Activated CD4-positive, alpha-beta T cell treated with anti-CD3 and anti-CD28 coated beads for 36 hours (primary cell): ENCODE data around the gene NAT9. TPM values are rescaled to one million over a fixed set of nuclear protein-coding genes. Genes with fewer than 3 reads are reported as not detected.

Experiments
- ATAC-seq: fragments of 200-7000 bp; cut with Tn5 transposase; one replicate; pipeline ENCODE4 v1.10.0; 2021; ENCODE audit warnings: mild to moderate bottlenecking, moderate library complexity
- CTCF ChIA-PET: fragments of 350-600 bp; sonication (Branson Sonifier 250); formaldehyde crosslinking; loops from one replicate; lab custom pipeline; 2021; ENCODE audit warnings: antibody characterized with exemption; lab: Charles Lee
- POLR2A ChIA-PET: fragments of 350-600 bp; sonication (Branson Sonifier 250); formaldehyde crosslinking; loops from one replicate; lab custom pipeline; 2021; ENCODE audit warnings: antibody characterized with exemption, inconsistent platforms; lab: Charles Lee
- DNase-seq: peaks from one replicate; pipeline ENCODE4 v3.0.0-alpha.2; 2020
- H3K27ac Mint-ChIP-seq: one replicate; pipeline ENCODE4 v1.8.0; 2021; ENCODE audit warnings: mixed read lengths
- H3K27me3 Mint-ChIP-seq: one replicate; pipeline ENCODE4 v1.8.0; 2021; ENCODE audit warnings: mixed read lengths
- H3K36me3 Mint-ChIP-seq: one replicate; pipeline ENCODE4 v1.8.0; 2021; ENCODE audit warnings: low read depth, mixed read lengths
- H3K4me1 Mint-ChIP-seq: one replicate; pipeline ENCODE4 v1.8.0; 2021; ENCODE audit warnings: mixed read lengths
- H3K4me3 Mint-ChIP-seq: one replicate; pipeline ENCODE4 v1.8.0; 2021; ENCODE audit warnings: mild to moderate bottlenecking, moderate library complexity, mixed read lengths
- H3K9me3 Mint-ChIP-seq: one replicate; pipeline ENCODE4 v1.8.0; 2021; ENCODE audit warnings: low read depth, mixed read lengths
- intact Hi-C, 2 experiments: fragments of 100-400 bp; cut with DNase I in 1 of 2; cut with micrococcal nuclease in 1 of 2; formaldehyde crosslinking; loops; one replicate each; pipeline versions ENCODE4 v1.14.2 to v1.15.1; 2022 to 2024; cut with DNase I, micrococcal nuclease
- total RNA-seq, 2 experiments: library from RNA; stranded (reverse); gene quantifications; one replicate each; pipeline ENCODE4 v1.2.3, GENCODE V29; 2021

Gene NAT9
- total RNA-seq, 2 experiments from 2014 or later: 23.7 to 39.6 TPM

DNA sequence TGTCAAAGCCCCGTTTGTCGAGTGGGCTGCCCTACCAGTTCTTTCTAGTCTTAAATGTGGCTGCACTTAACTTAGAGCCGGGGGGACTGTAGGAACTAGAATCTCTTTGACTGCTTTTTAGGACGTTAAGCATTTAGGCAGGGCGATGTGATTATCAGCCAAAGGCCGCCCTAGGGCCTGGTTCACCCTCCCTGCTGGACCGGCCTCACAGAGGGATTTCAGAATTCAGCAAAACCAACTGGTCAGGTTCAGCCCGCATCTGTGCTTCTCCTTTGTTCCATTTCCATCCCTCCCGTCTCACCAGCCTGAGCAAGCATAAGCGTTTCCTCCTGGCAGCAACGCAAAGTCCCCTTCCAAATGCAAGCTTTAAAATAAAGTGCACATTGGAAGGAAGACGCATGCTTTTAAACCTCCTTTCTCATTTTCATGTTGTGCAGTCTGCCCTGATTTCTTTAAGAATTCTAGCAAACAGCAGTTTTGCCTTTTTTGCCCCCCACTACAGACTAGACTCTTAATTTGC, 16.5 kb upstream of the NAT9 start:
- intact Hi-C loops: loop anchor here in 1 of 2 experiments (5.0 kb wide), 1 partner anchor 170 kb away; no protein-coding TSS in a partner anchor
- peaks cover 17% of the 10 kb centered on the region for H3K4me1 Mint-ChIP-seq
- no peaks in the 10 kb centered on the region for H3K9me3 Mint-ChIP-seq
- no peak overlapping the region for H3K4me3 Mint-ChIP-seq
- H3K27ac Mint-ChIP-seq: no peak overlapping the region
- CTCF ChIA-PET: interaction anchor here (0.6 to 7.1 kb wide), 15 partner anchors 10 to 320 kb away, joined by 3 to 114 read pairs (median 6); partner anchors contain the start of gene RAB37
- peaks cover 8% of the 10 kb centered on the region for H3K36me3 Mint-ChIP-seq
- POLR2A ChIA-PET: no interaction called here
- no peaks in the 10 kb centered on the region for H3K27me3 Mint-ChIP-seq
- no peak for ATAC-seq
- DNase-seq: no peak

DNA sequence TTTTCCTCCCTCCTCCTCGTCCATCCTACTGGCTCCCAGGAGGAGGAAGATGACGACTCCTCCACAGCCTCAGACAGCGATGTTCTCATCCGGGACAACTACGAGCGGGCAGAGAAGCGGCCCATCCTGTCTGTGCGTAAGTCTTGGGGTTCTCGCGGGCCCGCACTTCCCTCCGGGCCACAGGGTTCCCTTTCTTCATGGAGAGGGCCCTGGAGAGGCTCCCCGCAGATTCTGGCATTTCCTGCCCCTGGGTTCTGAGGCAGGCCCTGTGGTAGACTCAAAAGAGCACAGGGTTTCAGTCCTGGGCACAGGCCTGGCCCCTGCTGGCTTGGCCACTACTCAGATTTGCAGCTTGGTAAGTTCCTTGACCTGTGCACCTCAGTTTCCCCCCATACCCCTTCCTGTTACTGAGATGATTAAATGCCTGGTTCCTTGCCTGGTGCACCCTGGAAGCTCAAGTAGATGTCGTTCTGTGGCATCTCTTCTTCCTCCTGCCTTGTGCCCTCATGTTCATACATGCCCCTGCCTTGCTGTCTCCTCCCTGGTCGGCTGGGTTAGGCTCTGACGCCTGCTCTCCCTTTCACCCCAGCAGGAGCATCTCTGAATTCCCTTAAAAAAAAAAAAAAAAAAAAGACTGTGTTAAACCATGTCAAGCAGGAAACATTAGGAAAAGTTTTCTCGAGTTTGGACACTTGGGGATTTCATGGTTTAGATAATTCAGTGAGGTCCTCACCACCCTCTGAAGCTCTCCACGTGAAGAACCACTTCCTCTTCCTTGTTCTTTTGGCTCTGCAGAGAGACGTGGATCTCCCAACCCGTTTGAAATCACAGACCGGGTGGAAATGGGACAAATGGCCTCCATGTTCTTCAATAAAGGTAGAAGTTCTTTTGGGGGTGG, 14.3 kb upstream of the NAT9 start:
- intact Hi-C loops: loop anchor here (1.0 to 5.0 kb wide), 5 partner anchors 46 to 172 kb away; no protein-coding TSS in a partner anchor
- ChIA-PET CTCF (interaction anchor here (0.5 to 7.1 kb wide), 45 partner anchors 8 to 591 kb away, joined by 3 to 114 read pairs (median 5); partner anchors contain the start of genes CDR2L, FDXR, NAT9 and RAB37), POLR2A (no interaction called here)
- Mint-ChIP-seq H3K27me3 (no peaks in the 10 kb centered on the region), H3K27ac (no peak overlapping the region), H3K4me3 (no peak overlapping the region), H3K36me3 (peaks cover 7% of the 10 kb centered on the region), H3K4me1 (peaks cover 32% of the 10 kb centered on the region), H3K9me3 (no peaks in the 10 kb centered on the region)
- DNase-seq: no peak
- no peak for ATAC-seq

DNA sequence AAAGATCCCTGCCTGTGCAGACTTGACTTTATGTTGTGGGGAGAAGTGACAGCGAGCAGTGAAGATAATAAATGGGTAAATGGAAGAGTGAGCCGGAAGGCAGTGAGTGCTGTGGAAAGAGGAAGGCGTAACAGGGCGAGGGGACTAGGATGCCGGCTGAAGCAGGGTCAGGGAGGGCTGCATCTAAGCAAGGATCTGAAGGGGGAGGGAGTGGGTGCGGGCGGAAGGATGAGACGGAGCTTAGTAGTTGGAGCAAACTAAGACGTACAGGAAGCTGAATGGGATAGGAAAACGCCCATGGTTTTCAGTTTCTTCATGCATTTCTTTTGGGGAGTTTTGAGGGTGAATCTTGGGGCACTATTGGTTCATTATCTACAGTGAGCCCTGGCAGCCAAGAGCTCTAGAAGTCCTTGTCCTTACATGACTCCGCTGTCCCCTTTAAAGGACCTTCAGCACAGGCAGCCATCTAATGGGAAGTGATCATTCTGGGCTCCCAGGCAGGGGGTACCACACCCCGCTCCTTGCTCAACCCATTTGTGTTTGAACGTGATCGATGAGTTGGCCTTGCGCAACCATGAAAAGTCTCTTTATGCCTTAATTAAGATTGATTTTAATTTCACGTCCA, 10.4 kb upstream of the NAT9 start:
- peaks cover 50% of the 10 kb centered on the region for H3K4me1 Mint-ChIP-seq
- H3K9me3 Mint-ChIP-seq: no peaks in the 10 kb centered on the region
- ATAC-seq: no peak
- CTCF ChIA-PET: interaction anchor here (0.6 to 1.7 kb wide), 6 partner anchors 10 to 184 kb away, joined by 3 to 4 read pairs (median 4); partner anchors contain the start of gene NAT9
- intact Hi-C loops: no loop called here
- no peaks in the 10 kb centered on the region for H3K27me3 Mint-ChIP-seq
- POLR2A ChIA-PET: interaction anchor here (1.0 kb wide), 1 partner anchor 10 kb away, joined by 6 read pairs; the partner anchor contains the start of gene NAT9
- no peak overlapping the region for H3K4me3 Mint-ChIP-seq
- H3K27ac Mint-ChIP-seq: peak overlapping the region; percentile 76
- no peak for DNase-seq
- H3K36me3 Mint-ChIP-seq: peaks cover 6% of the 10 kb centered on the region

DNA sequence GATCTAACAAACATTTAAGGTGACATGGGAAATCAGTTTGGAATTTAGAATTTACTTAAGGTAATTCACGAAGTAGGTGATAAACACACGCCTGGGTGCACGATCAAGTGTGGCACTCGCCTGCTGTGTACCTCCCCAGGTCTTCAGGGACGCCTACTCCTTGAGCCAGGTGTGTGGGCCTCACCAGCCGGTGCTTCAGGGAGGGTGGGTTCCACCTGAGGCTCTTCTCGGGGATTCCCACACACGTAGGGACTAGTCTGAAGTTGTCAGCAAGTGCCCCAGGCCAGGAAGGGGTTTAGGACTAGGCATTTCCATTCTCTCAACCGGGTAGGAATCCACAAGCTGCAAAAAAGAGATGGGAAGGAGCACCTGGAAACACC, 9.8 kb upstream of the NAT9 start:
- ATAC-seq: no peak
- intact Hi-C loops: no loop called here
- ChIA-PET POLR2A (interaction anchor here (1.0 kb wide), 1 partner anchor 9 kb away, joined by 6 read pairs; the partner anchor contains the start of gene NAT9), CTCF (interaction anchor here (0.7 to 1.0 kb wide), 5 partner anchors 9 to 411 kb away, joined by 3 to 4 read pairs (median 3); partner anchors contain the start of gene NAT9)
- no peak for DNase-seq
- H3K27me3 Mint-ChIP-seq: no peaks in the 10 kb centered on the region
- H3K36me3 Mint-ChIP-seq: peaks cover 6% of the 10 kb centered on the region
- peaks cover 49% of the 10 kb centered on the region for H3K4me1 Mint-ChIP-seq
- H3K4me3 Mint-ChIP-seq: no peak overlapping the region
- H3K27ac Mint-ChIP-seq: peak overlapping the region; percentile 76
- no peaks in the 10 kb centered on the region for H3K9me3 Mint-ChIP-seq

DNA sequence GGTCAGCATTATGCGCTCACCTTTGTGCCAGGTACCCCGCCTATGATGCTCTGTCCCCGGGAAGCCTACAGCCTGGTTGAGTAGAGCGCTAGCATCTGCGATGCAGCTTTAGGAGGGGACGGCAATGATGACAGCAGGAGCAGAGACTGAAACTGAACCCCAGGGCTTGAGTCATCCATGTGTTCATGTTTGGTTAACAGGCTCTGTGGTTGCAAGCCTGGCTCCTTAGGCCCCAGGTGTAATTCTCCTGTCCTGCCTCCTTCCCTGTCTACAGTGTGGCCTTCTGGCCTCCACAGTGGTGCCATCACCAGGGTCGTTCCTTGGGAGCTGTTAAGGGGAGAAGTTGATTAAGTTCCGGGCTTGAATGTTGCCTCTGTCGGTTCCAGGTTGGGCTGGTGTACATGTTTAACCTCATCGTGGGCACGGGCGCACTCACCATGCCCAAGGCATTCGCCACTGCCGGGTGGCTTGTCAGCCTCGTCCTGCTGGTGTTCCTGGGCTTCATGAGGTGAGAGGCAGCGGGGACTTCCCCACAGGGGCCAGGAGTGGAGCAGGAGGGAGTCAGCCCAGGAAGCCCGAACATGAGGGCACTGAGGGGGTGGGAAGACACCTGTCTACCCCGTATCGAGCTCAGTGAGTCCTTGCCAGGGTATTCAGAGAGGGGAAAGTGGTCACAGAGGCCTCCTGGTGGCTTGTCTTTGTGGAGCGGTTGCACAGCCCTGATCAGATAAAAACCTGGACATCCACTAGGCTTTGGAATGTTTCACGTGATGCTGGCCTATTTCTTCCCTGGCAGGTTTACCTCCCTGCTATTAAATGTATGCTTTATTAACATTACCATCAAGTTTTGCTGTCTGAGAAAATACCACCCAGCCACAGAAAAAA, 9.2 kb upstream of the NAT9 start:
- ChIA-PET CTCF (interaction anchor here (0.7 to 2.8 kb wide), 6 partner anchors 26 to 410 kb away, joined by 3 to 6 read pairs (median 3); no protein-coding TSS in a partner anchor), POLR2A (no interaction called here)
- no peaks in the 10 kb centered on the region for H3K27me3 Mint-ChIP-seq
- no peak overlapping the region for H3K4me3 Mint-ChIP-seq
- peak; percentile 71 for ATAC-seq
- H3K4me1 Mint-ChIP-seq: peaks cover 49% of the 10 kb centered on the region
- H3K36me3 Mint-ChIP-seq: peaks cover 3% of the 10 kb centered on the region
- no peak overlapping the region for H3K27ac Mint-ChIP-seq
- no peaks in the 10 kb centered on the region for H3K9me3 Mint-ChIP-seq
- peak; percentile 57 for DNase-seq
- intact Hi-C loops: no loop called here

DNA sequence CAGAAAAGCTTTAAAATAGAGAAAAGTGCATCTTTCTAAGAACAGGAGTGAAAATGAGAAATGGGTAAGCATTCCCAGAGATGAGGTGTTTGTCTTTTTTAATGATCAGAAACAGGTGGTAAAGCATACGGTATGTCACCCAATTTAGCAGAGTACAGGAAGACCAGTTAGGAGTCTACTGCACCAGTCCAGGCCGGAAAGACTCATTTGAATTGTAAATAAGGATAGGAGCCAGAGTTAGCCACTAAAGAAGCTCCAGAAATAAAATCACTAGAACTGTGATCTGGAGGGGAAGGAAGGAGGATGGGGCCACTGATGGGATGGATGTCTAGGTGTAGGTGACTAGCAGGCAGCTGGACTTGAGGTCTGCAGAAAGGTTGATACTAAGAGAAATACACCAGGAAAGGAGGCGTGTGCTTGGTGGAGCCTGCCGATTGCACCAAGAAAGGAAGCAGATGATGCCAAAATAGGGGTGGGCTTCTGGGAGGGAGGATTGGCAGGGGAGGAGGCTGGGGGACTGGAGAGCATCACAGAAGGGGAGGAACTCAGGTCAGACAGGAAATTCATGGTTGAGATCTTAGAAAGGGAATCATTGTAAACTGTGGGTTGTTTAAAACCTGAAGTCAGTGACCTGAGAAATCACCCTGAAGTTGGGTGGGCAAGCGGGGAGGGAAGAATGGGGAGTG, 8.1 kb upstream of the NAT9 start:
- intact Hi-C loops: no loop called here
- H3K36me3 Mint-ChIP-seq: peaks cover 3% of the 10 kb centered on the region
- H3K27ac Mint-ChIP-seq: peak overlapping the region; percentile 13
- no peak for DNase-seq
- ATAC-seq: no peak
- no peaks in the 10 kb centered on the region for H3K9me3 Mint-ChIP-seq
- CTCF ChIA-PET: interaction anchor here (0.6 to 3.3 kb wide), 7 partner anchors 7 to 174 kb away, joined by 3 to 14 read pairs (median 3); no protein-coding TSS in a partner anchor
- H3K27me3 Mint-ChIP-seq: no peaks in the 10 kb centered on the region
- H3K4me1 Mint-ChIP-seq: peaks cover 54% of the 10 kb centered on the region
- H3K4me3 Mint-ChIP-seq: no peak overlapping the region
- POLR2A ChIA-PET: interaction anchor here (0.6 kb wide), 2 partner anchors 46 to 382 kb away, joined by 3 to 10 read pairs; no protein-coding TSS in a partner anchor

DNA sequence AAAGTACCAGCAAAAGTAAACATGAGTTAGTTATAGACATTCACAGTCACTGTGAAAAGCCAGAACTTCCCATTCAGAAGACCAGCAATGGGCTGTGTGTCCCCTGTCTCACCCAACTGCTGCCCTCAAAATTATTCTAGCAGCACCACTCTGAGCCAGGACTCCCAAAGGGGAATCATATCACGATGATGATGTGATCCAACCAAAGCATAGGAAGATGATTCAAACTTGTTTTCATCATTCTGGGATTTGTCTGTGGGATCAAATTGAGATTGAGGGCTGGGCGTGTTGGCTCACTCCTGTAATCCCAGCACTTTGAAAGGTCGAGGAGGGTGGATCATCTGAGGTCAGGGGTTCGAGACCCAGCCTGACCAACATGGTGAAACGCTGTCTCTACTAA, 6.4 kb upstream of the NAT9 start:
- no peaks in the 10 kb centered on the region for H3K27me3 Mint-ChIP-seq
- H3K36me3 Mint-ChIP-seq: peaks cover 3% of the 10 kb centered on the region
- DNase-seq: no peak
- no peak overlapping the region for H3K4me3 Mint-ChIP-seq
- H3K4me1 Mint-ChIP-seq: peaks cover 68% of the 10 kb centered on the region
- no peak overlapping the region for H3K27ac Mint-ChIP-seq
- CTCF ChIA-PET: interaction anchor here (1.3 to 3.3 kb wide), 6 partner anchors 9 to 125 kb away, joined by 3 to 14 read pairs (median 5); no protein-coding TSS in a partner anchor
- ATAC-seq: no peak
- intact Hi-C loops: no loop called here
- H3K9me3 Mint-ChIP-seq: no peaks in the 10 kb centered on the region
- POLR2A ChIA-PET: no interaction called here

DNA sequence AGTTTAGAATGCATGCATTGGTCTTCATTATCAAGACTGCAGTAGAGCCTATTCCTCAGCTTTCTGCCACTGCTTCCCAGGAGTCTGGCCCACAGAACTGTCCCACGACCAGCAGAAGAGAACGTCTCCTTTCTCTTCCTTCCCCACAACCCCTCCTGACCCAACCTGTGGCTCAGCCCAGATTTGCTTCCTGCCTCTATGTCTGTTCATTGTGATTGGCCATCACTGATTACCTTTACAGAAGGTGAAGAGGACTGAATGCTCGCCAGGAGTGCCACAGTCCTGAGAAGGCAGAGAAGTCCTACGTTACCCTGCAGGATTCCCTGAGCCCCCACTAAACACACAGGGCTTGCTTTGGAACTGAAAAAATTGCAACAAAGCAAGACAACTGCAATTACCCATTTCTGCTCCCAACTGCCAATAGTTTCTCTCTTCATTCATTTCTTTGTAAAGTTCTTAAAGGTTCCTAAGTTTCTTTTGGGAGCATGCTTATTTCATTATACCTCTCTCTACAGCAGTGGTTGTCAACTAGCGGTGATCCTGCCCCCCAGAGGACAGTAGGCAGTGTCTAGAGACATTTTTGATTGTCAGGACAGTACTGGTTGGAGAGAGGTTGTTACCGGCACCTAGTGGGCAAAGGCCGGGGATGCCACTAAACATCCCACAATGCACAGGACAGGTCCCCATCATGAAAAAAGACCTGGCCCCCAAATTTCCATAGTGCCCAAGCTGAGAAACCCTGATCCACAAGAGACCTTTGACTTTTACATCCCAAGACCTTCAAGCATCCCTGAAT, 4.5 kb upstream of the NAT9 start:
- Mint-ChIP-seq H3K27me3 (no peaks in the 10 kb centered on the region), H3K9me3 (no peaks in the 10 kb centered on the region), H3K36me3 (peaks cover 7% of the 10 kb centered on the region), H3K4me1 (peaks cover 69% of the 10 kb centered on the region), H3K4me3 (no peak overlapping the region), H3K27ac (peak overlapping the region; percentile 85)
- ATAC-seq: peak; percentile 10
- CTCF ChIA-PET: interaction anchor here (0.7 to 3.3 kb wide), 10 partner anchors 9 to 770 kb away, joined by 3 to 16 read pairs (median 4); no protein-coding TSS in a partner anchor
- DNase-seq: peak; percentile 57
- POLR2A ChIA-PET: interaction anchor here (1.7 kb wide), 1 partner anchor 92 kb away, joined by 4 read pairs; the partner anchor contains the start of gene FDXR
- intact Hi-C loops: loop anchor here in 1 of 2 experiments (1.0 kb wide), 1 partner anchor 36 kb away; no protein-coding TSS in a partner anchor

DNA sequence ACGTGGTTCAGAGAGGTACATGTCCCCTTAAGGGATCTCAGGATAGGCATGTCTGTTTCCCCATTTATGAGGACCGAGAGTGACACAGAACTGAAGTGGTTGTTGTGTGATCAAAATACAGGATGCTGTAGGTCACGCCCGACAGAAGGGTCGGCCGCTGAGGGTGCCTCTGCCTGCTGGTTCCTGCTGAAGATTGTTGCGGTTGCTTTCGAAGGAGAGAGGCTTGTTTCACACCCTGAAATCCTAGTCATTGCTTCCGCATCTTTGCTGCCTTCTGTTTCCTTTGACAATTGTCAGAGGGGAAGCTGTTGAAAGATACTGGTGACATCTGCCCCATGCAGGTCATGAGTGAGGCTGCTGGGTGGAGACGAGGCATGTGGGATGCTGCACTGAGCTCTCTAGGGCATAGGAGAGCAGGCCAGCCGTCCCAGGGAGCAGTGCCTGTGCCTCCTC, 3.8 kb upstream of the NAT9 start:
- CTCF ChIA-PET: interaction anchor here (0.7 to 2.6 kb wide), 10 partner anchors 9 to 82 kb away, joined by 3 to 16 read pairs (median 5); no protein-coding TSS in a partner anchor
- Mint-ChIP-seq H3K9me3 (no peaks in the 10 kb centered on the region), H3K27ac (peak overlapping the region; percentile 85), H3K4me3 (peak overlapping the region; percentile 12), H3K27me3 (no peaks in the 10 kb centered on the region), H3K36me3 (peaks cover 8% of the 10 kb centered on the region), H3K4me1 (peaks cover 68% of the 10 kb centered on the region)
- DNase-seq (peak; percentile 81), ATAC-seq (peak; percentile 71)
- POLR2A ChIA-PET: interaction anchor here (1.7 kb wide), 1 partner anchor 93 kb away, joined by 4 read pairs; the partner anchor contains the start of gene FDXR
- intact Hi-C loops: loop anchor here in 1 of 2 experiments (1.0 to 10.0 kb wide), 4 partner anchors 36 to 1955 kb away; partner anchors contain the start of genes CASKIN2, MFSD11, SRSF2 and TSEN54
